Activated T-cell treated with anti-CD3 and anti-CD28 coated beads for 1 hour (primary cell): ENCODE data around the gene LAIR2.
"Not testable (repeated sequence)": the region's sequence is repeated elsewhere in the genome, so short reads cannot be mapped to it uniquely, and the experiment has no call there.

ENCODE experiments used
- DNase-seq: peaks from one replicate; pipeline ENCODE4 v3.0.0-alpha.2; 2020; ENCODE audit warnings: low read depth

LAIR2 gene

GRCh38 chr19:54493967-54494585, 8.6 kb upstream of the LAIR2 start:
- DNase-seq = no peak

GRCh38 chr19:54495284-54495683, 7.3 kb upstream of the LAIR2 start:
- DNase-seq = not testable (repeated sequence)

- not testable (repeated sequence) for DNase-seq
Observed at GRCh38 chr19:54497747-54498450, 4.7 kb upstream of the LAIR2 start.

- not testable (repeated sequence) for DNase-seq
Observed at GRCh38 chr19:54498451-54498772, 4.2 kb upstream of the LAIR2 start.

- DNase-seq = not testable (repeated sequence)
Observed at GRCh38 chr19:54505542-54505941, 2.9 kb downstream of the LAIR2 start.

GRCh38 chr19:54506079-54506478, 3.4 kb downstream of the LAIR2 start:
- DNase-seq = no peak

GRCh38 chr19:54507038-54507717, 4.5 kb downstream of the LAIR2 start:
- DNase-seq = not testable (repeated sequence)

- no peak for DNase-seq
Observed at GRCh38 chr19:54507824-54508223, 5.2 kb downstream of the LAIR2 start.

- DNase-seq = not testable (repeated sequence)
Observed at GRCh38 chr19:54508487-54508886, 5.9 kb downstream of the LAIR2 start.

GRCh38 chr19:54509200-54509940, 6.7 kb downstream of the LAIR2 start:
- DNase-seq = not testable (repeated sequence)

GRCh38 chr19:54515156-54515555, 12.5 kb downstream of the LAIR2 start:
- no peak for DNase-seq

GRCh38 chr19:54517483-54517882, 14.9 kb downstream of the LAIR2 start:
- DNase-seq = peak; percentile 40

- DNase-seq = no peak
Observed at GRCh38 chr19:54518844-54519243, 16.2 kb downstream of the LAIR2 start.

GRCh38 chr19:54521022-54521859, 18.6 kb downstream of the LAIR2 start:
- DNase-seq = no peak

- no peak for DNase-seq
Observed at GRCh38 chr19:54521860-54522513, 19.4 kb downstream of the LAIR2 start.

GRCh38 chr19:54523403-54523802, 20.8 kb downstream of the LAIR2 start:
- DNase-seq = no peak

GRCh38 chr19:54525636-54526035, 23.0 kb downstream of the LAIR2 start:
- no peak for DNase-seq

GRCh38 chr19:54526972-54527371, 24.3 kb downstream of the LAIR2 start:
- no peak for DNase-seq

GRCh38 chr19:54530866-54531265, 28.2 kb downstream of the LAIR2 start:
- DNase-seq = no peak

- DNase-seq = no peak
Observed at GRCh38 chr19:54532528-54532927, 29.9 kb downstream of the LAIR2 start.

GRCh38 chr19:54533476-54533875, 30.8 kb downstream of the LAIR2 start:
- DNase-seq = no peak
